MM.1S (cell line): Measurements from ENCODE around the gene SCGB1C2.

ENCODE experiments used
- EZH2 ChIP-seq: fragments of 300-600 bp; sonication (generic); optimal IDR thresholded peaks from 2 replicates; pipeline ENCODE3; 2017; ENCODE audit warnings: low read depth, mild to moderate bottlenecking, antibody characterized with exemption, low read length, mixed read lengths
- EZH2phosphoT487 ChIP-seq: fragments of 300-600 bp; sonication (generic); IDR thresholded peaks from 2 replicates; pipeline ENCODE4 v1.6.1; 2018; ENCODE audit warnings: antibody characterized with exemption, low read length
- TF ChIP-seq, protein P1 (sequence below): fragments of 300-600 bp; sonication (generic); IDR thresholded peaks from 2 replicates; pipeline ENCODE4 v1.5.1; 2016; ENCODE audit warnings: antibody characterized with exemption, low read length, mixed read lengths

DNA sequence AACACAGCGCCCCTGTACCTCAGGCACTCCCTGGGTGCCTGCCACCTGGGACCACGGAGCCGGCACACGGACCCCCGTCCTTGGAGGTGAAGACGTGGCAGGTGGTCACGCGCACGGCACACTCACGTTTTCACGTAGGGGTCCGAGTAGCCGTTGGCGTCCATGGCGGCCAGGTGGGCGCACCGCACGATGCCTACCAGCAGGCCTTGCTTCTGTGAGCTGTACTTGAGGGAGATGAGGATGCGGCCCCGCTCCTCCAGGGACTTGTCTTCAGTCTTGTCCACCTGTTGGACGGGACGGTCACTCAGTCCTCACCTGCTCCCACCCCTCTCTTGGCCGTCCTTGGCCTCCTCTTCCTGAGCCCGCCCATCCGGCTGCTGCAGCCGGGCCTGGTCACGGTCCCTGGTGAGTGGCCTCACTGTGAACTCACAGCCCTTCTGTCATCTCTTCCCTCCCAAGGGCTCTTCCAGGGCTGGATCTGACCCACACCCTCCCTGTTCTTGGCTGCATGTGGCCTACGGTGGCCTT, 18.8 kb downstream of the SCGB1C2 start:
- no peak for TF ChIP-seq EZH2
- TF ChIP-seq, protein P1, sequence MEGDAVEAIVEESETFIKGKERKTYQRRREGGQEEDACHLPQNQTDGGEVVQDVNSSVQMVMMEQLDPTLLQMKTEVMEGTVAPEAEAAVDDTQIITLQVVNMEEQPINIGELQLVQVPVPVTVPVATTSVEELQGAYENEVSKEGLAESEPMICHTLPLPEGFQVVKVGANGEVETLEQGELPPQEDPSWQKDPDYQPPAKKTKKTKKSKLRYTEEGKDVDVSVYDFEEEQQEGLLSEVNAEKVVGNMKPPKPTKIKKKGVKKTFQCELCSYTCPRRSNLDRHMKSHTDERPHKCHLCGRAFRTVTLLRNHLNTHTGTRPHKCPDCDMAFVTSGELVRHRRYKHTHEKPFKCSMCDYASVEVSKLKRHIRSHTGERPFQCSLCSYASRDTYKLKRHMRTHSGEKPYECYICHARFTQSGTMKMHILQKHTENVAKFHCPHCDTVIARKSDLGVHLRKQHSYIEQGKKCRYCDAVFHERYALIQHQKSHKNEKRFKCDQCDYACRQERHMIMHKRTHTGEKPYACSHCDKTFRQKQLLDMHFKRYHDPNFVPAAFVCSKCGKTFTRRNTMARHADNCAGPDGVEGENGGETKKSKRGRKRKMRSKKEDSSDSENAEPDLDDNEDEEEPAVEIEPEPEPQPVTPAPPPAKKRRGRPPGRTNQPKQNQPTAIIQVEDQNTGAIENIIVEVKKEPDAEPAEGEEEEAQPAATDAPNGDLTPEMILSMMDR = no peak
- no peak for TF ChIP-seq EZH2phosphoT487
